H1 (cell line): ENCODE measurements around the gene UBR1. TPM values are rescaled to one million over a fixed set of nuclear protein-coding genes. Genes with fewer than 3 reads are reported as not detected.

Experiments
- CTCF ChIA-PET: fragments of 300-600 bp; sonication (Branson Sonifier 250); formaldehyde crosslinking; loops from one replicate; lab custom pipeline; 2021; ENCODE audit not compliant: partially characterized antibody; lab: Charles Lee
- POLR2A ChIA-PET: fragments of 300-600 bp; sonication (Branson Sonifier 250); formaldehyde crosslinking; loops from one replicate; lab custom pipeline; 2021; ENCODE audit warnings: inconsistent platforms; ENCODE audit not compliant: partially characterized antibody; lab: Charles Lee
- DNase-seq, 2 experiments: peaks; one replicate each; pipeline versions ENCODE4 v3.0.0 to v3.0.0-alpha.2; 2010 to 2022; ENCODE audit warnings: low spot score in 2 of 2, low read depth in 1 of 2, mixed read lengths in 1 of 2
- FAIRE-seq: peaks from 2 replicates; lab custom pipeline; 2011; peaks lifted over from hg19 to GRCh38; lab: Jason Lieb, UNC
- H2AFZ ChIP-seq: 2 replicates; pipeline ENCODE4 v1.8.1; 2012; ENCODE audit warnings: low read length, inconsistent platforms
- H2AK5ac ChIP-seq: 2 replicates; pipeline ENCODE4 v1.6.1; 2013; ENCODE audit warnings: low read depth, low read length
- H2BK120ac ChIP-seq: replicated peaks from 2 replicates; pipeline ENCODE3; 2013; ENCODE audit warnings: low read depth, low read length, inconsistent platforms
- H2BK12ac ChIP-seq: 2 replicates; pipeline ENCODE4 v1.6.1; 2013; ENCODE audit warnings: low read depth, low read length
- H2BK15ac ChIP-seq: 2 replicates; pipeline ENCODE4 v1.6.1; 2013; ENCODE audit warnings: low read length
- H2BK20ac ChIP-seq: 2 replicates; pipeline ENCODE4 v1.6.1; 2013; ENCODE audit warnings: low read length
- H2BK5ac ChIP-seq: 2 replicates; pipeline ENCODE4 v1.6.1; 2013; ENCODE audit warnings: low read depth, low read length
- H3K14ac ChIP-seq: 2 replicates; pipeline ENCODE4 v1.6.1; 2013; ENCODE audit warnings: inconsistent platforms; ENCODE audit not compliant: insufficient read length
- H3K18ac ChIP-seq: 2 replicates; pipeline ENCODE4 v1.6.1; 2013; ENCODE audit warnings: low read length; ENCODE audit errors: extremely low read depth
- H3K23ac ChIP-seq: 2 replicates; pipeline ENCODE4 v1.6.1; 2013; ENCODE audit warnings: inconsistent platforms; ENCODE audit not compliant: insufficient read length
- H3K23me2 ChIP-seq: 2 replicates; pipeline ENCODE4 v1.6.1; 2013; ENCODE audit warnings: low read depth, low read length
- H3K27ac ChIP-seq: 2 replicates; pipeline ENCODE4 v1.6.1; 2011; ENCODE audit warnings: low read depth, low read length, inconsistent platforms
- H3K27me3 ChIP-seq, 4 experiments: replicated peaks in 1 of 4; 1 replicate in 1 of 4; 2 replicates in 3 of 4; pipeline versions ENCODE4 v1.6.1 to v1.8.1; 2011 to 2013; ENCODE audit warnings: low read length in 3 of 4, mild to moderate bottlenecking in 3 of 4, inconsistent platforms in 2 of 4, mixed read lengths in 2 of 4, moderate library complexity in 1 of 4; ENCODE audit not compliant: control insufficient read depth in 3 of 4, insufficient read depth in 3 of 4; ENCODE audit errors: extremely low read depth in 1 of 4
- H3K36me3 ChIP-seq, 4 experiments: 2 replicates each; pipeline versions ENCODE4 v1.6.1 to v1.8.1; 2011 to 2013; ENCODE audit warnings: mild to moderate bottlenecking in 4 of 4, low read length in 3 of 4, moderate library complexity in 2 of 4, control low read depth in 1 of 4, inconsistent platforms in 1 of 4; ENCODE audit not compliant: insufficient read depth in 4 of 4, control insufficient read depth in 2 of 4
- H3K4ac ChIP-seq: replicated peaks from 2 replicates; pipeline ENCODE3; 2013; ENCODE audit warnings: low read length, low read depth, mixed read lengths, inconsistent platforms; ENCODE audit not compliant: insufficient read length
- H3K4me1 ChIP-seq, 4 experiments: replicated peaks in 1 of 4; 1 replicate in 1 of 4; 2 replicates in 3 of 4; pipeline versions ENCODE4 v1.6.1 to v1.8.1; 2011 to 2013; ENCODE audit warnings: low read length in 3 of 4, inconsistent platforms in 2 of 4, mixed read lengths in 1 of 4; ENCODE audit not compliant: insufficient read depth in 4 of 4, control insufficient read depth in 3 of 4
- H3K4me2 ChIP-seq, 2 experiments: 2 replicates each; pipeline versions ENCODE4 v1.6.1 to v1.8.1; 2011 to 2013; ENCODE audit warnings: low read depth in 2 of 2, low read length in 2 of 2, control low read depth in 1 of 2, inconsistent platforms in 1 of 2, mild to moderate bottlenecking in 1 of 2; ENCODE audit not compliant: insufficient read depth in 1 of 2
- H3K4me3 ChIP-seq, 4 experiments: fragments of 200-600, 300-600 bp in 1 of 4; sonication (generic), shearing (Covaris generic), sonication (Bioruptor Twin) in 1 of 4; 2 replicates each; pipeline versions ENCODE4 v1.5.1 to v1.8.1; 2011 to 2016; ENCODE audit warnings: low read length in 4 of 4, low read depth in 3 of 4, control low read depth in 2 of 4, inconsistent platforms in 2 of 4, mild to moderate bottlenecking in 2 of 4, mixed read lengths in 1 of 4, moderate library complexity in 1 of 4; ENCODE audit not compliant: insufficient read depth in 2 of 4; ENCODE audit errors: extremely low read depth in 1 of 4
- H3K56ac ChIP-seq: replicated peaks from 2 replicates; pipeline ENCODE3; 2013; ENCODE audit warnings: low read depth, mild to moderate bottlenecking, mixed read lengths, low read length, inconsistent platforms; ENCODE audit not compliant: insufficient read length
- H3K79me1 ChIP-seq: 2 replicates; pipeline ENCODE4 v1.6.1; 2013; ENCODE audit warnings: low read depth, low read length, control low read depth
- H3K79me2 ChIP-seq, 2 experiments: 2 replicates each; pipeline versions ENCODE4 v1.6.1 to v1.8.1; 2012 to 2013; ENCODE audit warnings: low read length in 2 of 2, mild to moderate bottlenecking in 2 of 2, inconsistent platforms in 1 of 2; ENCODE audit not compliant: insufficient read depth in 2 of 2, control insufficient read depth in 1 of 2
- H3K9ac ChIP-seq, 4 experiments: replicated peaks in 1 of 4; 1 replicate in 1 of 4; 2 replicates in 3 of 4; pipeline versions ENCODE4 v1.6.1 to v1.8.1; 2011 to 2013; ENCODE audit warnings: low read depth in 3 of 4, low read length in 3 of 4, control low read depth in 2 of 4, mild to moderate bottlenecking in 2 of 4, moderate library complexity in 2 of 4, inconsistent platforms in 1 of 4; ENCODE audit errors: extremely low read depth in 1 of 4
- H3K9me3 ChIP-seq, 2 experiments: 2 replicates each; pipeline versions ENCODE4 v1.6.1 to v1.8.1; 2012 to 2013; ENCODE audit warnings: mild to moderate bottlenecking in 2 of 2, moderate library complexity in 2 of 2, control low read depth in 1 of 2, inconsistent platforms in 1 of 2, low read depth in 1 of 2, low read length in 1 of 2, mixed read lengths in 1 of 2; ENCODE audit not compliant: insufficient read depth in 2 of 2
- H4K20me1 ChIP-seq, 2 experiments: replicated peaks in 1 of 2; 2 replicates each; pipeline versions ENCODE3 to v1.8.1; 2011 to 2013; ENCODE audit warnings: inconsistent platforms in 2 of 2, low read length in 2 of 2, mild to moderate bottlenecking in 1 of 2; ENCODE audit not compliant: insufficient read depth in 2 of 2, control insufficient read depth in 1 of 2
- H4K5ac ChIP-seq: 2 replicates; pipeline ENCODE4 v1.6.1; 2013; ENCODE audit warnings: low read length, low read depth, mixed read lengths, inconsistent platforms; ENCODE audit not compliant: insufficient read length
- H4K8ac ChIP-seq: 2 replicates; pipeline ENCODE4 v1.8.0; 2013; ENCODE audit warnings: mild to moderate bottlenecking, moderate library complexity, low read length, inconsistent platforms; ENCODE audit not compliant: insufficient read depth; ENCODE audit errors: extremely low read depth
- H4K91ac ChIP-seq: replicated peaks from 2 replicates; pipeline ENCODE3; 2013; ENCODE audit warnings: low read length, mixed read lengths, inconsistent platforms; ENCODE audit not compliant: insufficient read length
- BRCA1 ChIP-seq: IDR thresholded peaks from 2 replicates; pipeline ENCODE4 v1.6.1; 2012; ENCODE audit warnings: low read depth, low read length, improper control_type of control experiment
- HDAC2 ChIP-seq, 2 experiments: fragments of 300-600 bp in 1 of 2; sonication (generic) in 1 of 2; IDR thresholded peaks; 2 replicates each; pipeline ENCODE4 v1.6.1; 2011 to 2012; ENCODE audit warnings: low read depth in 2 of 2, low read length in 2 of 2, mild to moderate bottlenecking in 2 of 2, moderate library complexity in 2 of 2, borderline replicate concordance in 1 of 2, inconsistent platforms in 1 of 2
- WGBS, 2 experiments: shearing (Covaris generic) in 1 of 2; methylation state at CpG; one replicate each; pipeline versions ENCODE4 v1.1.6 to v1.1.7; 2013 to 2015; ENCODE audit warnings: low lambda C conversion rate in 2 of 2, mixed read lengths in 2 of 2, inconsistent platforms in 1 of 2, low coverage in 1 of 2, missing lambda C conversion rate in 1 of 2; ENCODE audit not compliant: insufficient replicate concordance in 2 of 2, insufficient coverage in 1 of 2, insufficient read length in 1 of 2; ENCODE audit errors: extremely low coverage in 1 of 2, missing lambda C conversion rate in 1 of 2; 5-methylcytosine and 5-hydroxymethylcytosine counted together
- polyA plus RNA-seq, 7 experiments: library from polyadenylated mRNA; depleted of rRNA in 3 of 7; stranded (reverse) in 5 of 7; unstranded in 2 of 7; fragments of >200 nt in 5 of 7; fragments of 200-250 nt in 2 of 7; gene quantifications; 1 replicate in 5 of 7; 2 replicates in 1 of 7; 4 replicates in 1 of 7; pipeline versions ENCODE4 v1.2.1 to v1.2.3, GENCODE V29; 2011 to 2013; ENCODE audit warnings: missing spikeins in 2 of 7, mixed read lengths in 2 of 7
- total RNA-seq: library from RNA; stranded (reverse); fragmentation: NEBNext Ultra II Directional; extraction: Animal tissue kit (Norgen Biotek cat#: 25700); gene quantifications from 2 replicates; pipeline ENCODE4 v1.2.1, GENCODE V29; 2021

UBR1 gene
- total and polyA plus RNA-seq, 2 of the 8 experiments (the other 6 are each of a cell fraction or from before 2014, with no cell fraction given) = 3.7 to 18.7 TPM

DNA sequence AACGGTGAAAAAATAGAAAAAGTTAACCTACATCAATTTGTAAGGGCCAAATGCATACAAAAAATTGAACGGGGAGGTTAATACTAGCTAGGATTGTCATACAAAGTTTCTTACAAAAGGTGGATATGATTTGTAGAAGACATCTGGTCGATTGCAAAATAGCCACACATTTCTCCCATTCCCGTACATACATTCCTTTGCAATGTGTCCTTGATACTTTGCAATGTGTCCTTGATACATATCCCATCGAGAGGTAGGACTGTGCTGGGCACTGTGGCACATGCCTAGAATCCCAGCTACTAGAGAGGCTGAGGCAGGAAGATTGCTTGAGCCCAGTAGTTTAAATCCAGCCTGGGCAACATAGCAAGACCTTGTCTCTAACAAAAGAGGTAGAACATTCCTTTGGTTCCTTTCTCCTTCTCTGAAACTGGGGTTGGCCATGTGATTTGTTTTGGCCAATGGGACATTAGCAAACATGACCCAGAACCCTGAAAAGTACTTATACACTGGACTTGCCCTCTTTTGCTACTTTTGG, 194.7 kb downstream of the UBR1 start:
- Histone ChIP-seq H4K91ac (no peak overlapping the region), H3K79me1 (no peaks in the 10 kb centered on the region; the same call in 1 of the 2 replicates), H3K27ac (no peak overlapping the region), H2AFZ (no peak overlapping the region), H3K18ac (no peak overlapping the region), H3K36me3 (no peaks in the 10 kb centered on the region), H2BK12ac (no peak overlapping the region), H4K8ac (no peak overlapping the region), H3K14ac (no peak overlapping the region), H3K4ac (no peak overlapping the region), H3K9me3 (no peaks in the 10 kb centered on the region), H2BK20ac (no peak overlapping the region), H3K23me2 (no peaks in the 10 kb centered on the region), H3K27me3 (no peaks in the 10 kb centered on the region), H3K23ac (no peak overlapping the region), H4K5ac (no peak overlapping the region), H2AK5ac (no peak overlapping the region), H3K4me3 (no peak overlapping the region), H3K9ac (no peak overlapping the region), H2BK15ac (no peak overlapping the region), H3K56ac (no peak overlapping the region), H3K4me1 (no peaks in the 10 kb centered on the region), H4K20me1 (no peaks in the 10 kb centered on the region), H3K79me2 (peaks cover 0 to 34% of the 10 kb centered on the region in 2 experiments; a peak in 2 of 4 replicates), H2BK5ac (no peak overlapping the region), H2BK120ac (no peak overlapping the region), H3K4me2 (no peak overlapping the region)
- ChIA-PET CTCF (interaction anchor here (1.7 to 2.6 kb wide), 2 partner anchors 15 to 109 kb away, joined by 4 to 8 read pairs; no protein-coding TSS in a partner anchor), POLR2A (no interaction called here)
- FAIRE-seq (no peak), DNase-seq (no peak)
- WGBS, 2 experiments = 95% methylated on average over 5 of the region's 5 CpGs; no CpG with 5 or more reads in 1 of the 2 experiments
- no peak for TF ChIP-seq BRCA1
- TF ChIP-seq HDAC2 (IDR thresholded peaks at IDR 0.05; ENCODE audit: borderline replicate concordance in 1 of 2, low read depth in 2 of 2, low read length in 2 of 2) = no peak
